ENCODE measurements around the gene RAB12.
"Not testable (repeated sequence)": the region's sequence is repeated elsewhere in the genome, so short reads cannot be mapped to it uniquely, and the experiment has no call there.

RAB12 gene

GRCh38 chr18:8608795-8609658 lies at the start of gene RAB12:
TSS of gene RAB12 (plus strand) at chr18:8609437. CDS start at chr18:8609440, 3 bp downstream.
- peak; percentile 94 for DNase-seq

GRCh38 chr18:8559612-8560186 lies 49.5 kb upstream of the RAB12 start:
- no peak for DNase-seq

- no peak for DNase-seq
Observed at GRCh38 chr18:8561123-8561910, 47.9 kb upstream of the RAB12 start.

GRCh38 chr18:8562070-8562469 lies 47.2 kb upstream of the RAB12 start:
- no peak for DNase-seq

GRCh38 chr18:8562919-8563318 lies 46.3 kb upstream of the RAB12 start:
- DNase-seq, result no peak

- no peak for DNase-seq
Observed at GRCh38 chr18:8571399-8571798, 37.8 kb upstream of the RAB12 start.

GRCh38 chr18:8573766-8574165 lies 35.5 kb upstream of the RAB12 start:
- DNase-seq, result not testable (repeated sequence)

GRCh38 chr18:8584798-8585197 lies 24.4 kb upstream of the RAB12 start:
- DNase-seq, result no peak

GRCh38 chr18:8586941-8587340 lies 22.3 kb upstream of the RAB12 start:
- DNase-seq, result no peak

- no peak for DNase-seq
Observed at GRCh38 chr18:8595445-8595844, 13.8 kb upstream of the RAB12 start.

- DNase-seq, result peak; percentile 86
Observed at GRCh38 chr18:8601277-8602032, 7.8 kb upstream of the RAB12 start.

GRCh38 chr18:8602040-8602439 lies 7.2 kb upstream of the RAB12 start:
- DNase-seq, result no peak

GRCh38 chr18:8602557-8602956 lies 6.7 kb upstream of the RAB12 start:
- DNase-seq, result no peak

- DNase-seq, result peak; percentile 73
Observed at GRCh38 chr18:8603663-8604520, 5.3 kb upstream of the RAB12 start.

- peak; percentile 18 for DNase-seq
Observed at GRCh38 chr18:8605974-8606373, 3.3 kb upstream of the RAB12 start.

- no peak for DNase-seq
Observed at GRCh38 chr18:8607776-8608742, 1.2 kb upstream of the RAB12 start.

GRCh38 chr18:8609659-8610458 lies 622 bp downstream of the RAB12 start:
- peak; percentile 20 for DNase-seq

- DNase-seq, result peak; percentile 89
Observed at GRCh38 chr18:8610459-8610851, 1.2 kb downstream of the RAB12 start.

GRCh38 chr18:8611916-8612576 lies 2.8 kb downstream of the RAB12 start:
- no peak for DNase-seq
